Cerebellar nuclear complex (tissue), 1 donor: ENCODE measurements around the gene ANKRD40CL.

Experiments used
- DNase-seq, 2 experiments: peaks; one replicate each; lab custom pipeline; 2025; lab: John Stamatoyannopoulos, UW

Gene ANKRD40CL

DNA sequence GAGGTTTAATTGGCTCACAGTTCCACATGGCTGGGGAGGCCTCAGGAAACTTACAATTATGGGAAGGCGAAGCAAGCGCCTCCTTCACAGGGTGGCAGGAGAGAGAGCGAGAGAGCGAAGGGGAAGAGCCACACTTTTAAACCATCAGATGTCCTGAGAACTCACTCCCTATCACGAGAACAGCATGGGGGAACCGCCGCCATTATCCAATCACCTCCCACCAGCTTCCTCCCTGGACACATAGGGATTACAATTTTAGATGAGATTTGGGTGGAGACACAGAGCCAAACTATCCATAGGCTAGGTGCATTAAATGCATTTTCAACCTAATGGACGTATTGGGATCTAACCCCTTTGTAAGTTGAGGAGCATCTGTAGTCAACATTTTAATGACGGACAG is 54.7 kb downstream of the ANKRD40CL start:
- no peak for DNase-seq
